Measurements from ENCODE around the gene KCNF1. TPM values are rescaled to one million over a fixed set of nuclear protein-coding genes. Genes with fewer than 3 reads are reported as not detected.

The KCNF1 gene
- total RNA-seq, 4 donors from 2014 or later: not detected

DNA sequence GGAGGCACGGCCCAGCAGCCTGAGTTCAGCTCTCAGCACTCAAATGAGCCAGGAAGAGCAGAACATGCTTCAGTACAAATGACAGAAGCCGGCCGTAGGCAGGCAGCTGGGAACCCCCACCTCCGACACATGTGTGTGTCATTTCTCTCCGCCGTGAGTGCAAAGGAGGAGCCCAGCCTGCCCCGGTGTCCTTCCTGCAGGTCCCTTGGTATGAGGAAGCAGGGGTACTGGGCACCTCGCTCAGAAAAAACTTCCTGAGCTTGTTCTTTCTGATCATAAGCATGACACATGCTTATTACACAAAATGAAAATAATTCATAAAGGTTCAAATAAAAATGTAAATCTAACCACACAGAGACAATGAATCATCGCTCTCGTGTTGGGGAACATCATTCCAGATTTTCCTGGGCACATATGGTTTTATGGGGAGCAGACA, 35.3 kb downstream of the KCNF1 start:
- no peak overlapping the region for H3K4me3 ChIP-seq (ENCODE audit: low read depth, poor library complexity, severe bottlenecking)
- DNase-seq (ENCODE audit: low spot score in 2 of 2): no peak
- intact Hi-C loops (cut with DNase I; ENCODE audit: low total_unique reads): no loop called here
- 48 to 53% methylated on average over 10 of the region's 10 CpGs for WGBS, 2 donors
- no peak for TF ChIP-seq POLR2A (IDR thresholded peaks at IDR 0.05)
- TF ChIP-seq, protein P1, sequence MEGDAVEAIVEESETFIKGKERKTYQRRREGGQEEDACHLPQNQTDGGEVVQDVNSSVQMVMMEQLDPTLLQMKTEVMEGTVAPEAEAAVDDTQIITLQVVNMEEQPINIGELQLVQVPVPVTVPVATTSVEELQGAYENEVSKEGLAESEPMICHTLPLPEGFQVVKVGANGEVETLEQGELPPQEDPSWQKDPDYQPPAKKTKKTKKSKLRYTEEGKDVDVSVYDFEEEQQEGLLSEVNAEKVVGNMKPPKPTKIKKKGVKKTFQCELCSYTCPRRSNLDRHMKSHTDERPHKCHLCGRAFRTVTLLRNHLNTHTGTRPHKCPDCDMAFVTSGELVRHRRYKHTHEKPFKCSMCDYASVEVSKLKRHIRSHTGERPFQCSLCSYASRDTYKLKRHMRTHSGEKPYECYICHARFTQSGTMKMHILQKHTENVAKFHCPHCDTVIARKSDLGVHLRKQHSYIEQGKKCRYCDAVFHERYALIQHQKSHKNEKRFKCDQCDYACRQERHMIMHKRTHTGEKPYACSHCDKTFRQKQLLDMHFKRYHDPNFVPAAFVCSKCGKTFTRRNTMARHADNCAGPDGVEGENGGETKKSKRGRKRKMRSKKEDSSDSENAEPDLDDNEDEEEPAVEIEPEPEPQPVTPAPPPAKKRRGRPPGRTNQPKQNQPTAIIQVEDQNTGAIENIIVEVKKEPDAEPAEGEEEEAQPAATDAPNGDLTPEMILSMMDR (IDR thresholded peaks at IDR 0.05): no peak

DNA sequence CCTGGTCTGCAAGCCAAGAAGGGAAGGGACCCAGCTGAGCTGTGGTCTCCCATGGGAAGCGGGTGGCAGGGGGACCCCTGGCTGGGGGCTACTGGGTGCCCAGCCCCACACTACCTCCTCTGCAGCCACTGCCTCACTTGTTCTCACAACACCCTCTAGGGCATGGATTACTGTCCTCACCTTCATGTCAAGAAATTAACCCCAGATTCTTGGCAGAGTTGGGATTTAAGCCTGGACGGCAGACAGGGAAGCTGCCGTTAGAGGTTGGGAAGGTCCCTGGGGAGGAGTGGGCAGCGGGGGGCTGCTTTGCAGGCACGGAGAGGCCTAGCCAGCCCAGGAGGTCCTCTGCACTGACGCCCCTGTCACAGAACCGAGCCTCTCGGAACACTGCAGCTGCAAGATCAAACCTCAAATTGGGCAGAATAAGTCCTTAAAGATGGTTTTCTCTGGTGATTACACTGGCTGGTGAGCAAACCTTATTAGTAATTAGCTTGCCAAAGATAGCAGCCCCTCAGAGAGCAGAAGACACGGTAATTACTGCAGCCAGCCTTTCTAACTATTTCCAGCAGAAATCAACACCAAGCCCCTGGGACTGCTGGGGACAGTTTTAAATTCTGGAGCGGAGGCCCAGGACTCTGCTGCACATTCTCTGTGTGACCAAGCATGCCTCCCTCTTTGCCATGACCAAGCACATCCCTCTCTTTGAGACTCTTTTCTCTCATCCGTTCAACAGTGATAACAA, 35.9 kb downstream of the KCNF1 start:
- 66 to 69% methylated on average over 11 of the region's 11 CpGs for WGBS, 2 donors
- DNase-seq (ENCODE audit: low spot score in 2 of 2): no peak
- intact Hi-C loops (cut with DNase I; ENCODE audit: low total_unique reads): no loop called here
- no peak overlapping the region for H3K4me3 ChIP-seq (ENCODE audit: low read depth, poor library complexity, severe bottlenecking)
- TF ChIP-seq POLR2A (IDR thresholded peaks at IDR 0.05): no peak

- 88 to 91% methylated on average over 7 of the region's 7 CpGs for WGBS, 2 donors
- intact Hi-C loops (cut with DNase I; ENCODE audit: low total_unique reads): no loop called here
- no peak for DNase-seq (ENCODE audit: low spot score in 2 of 2)
- TF ChIP-seq, protein P1 (IDR thresholded peaks at IDR 0.05): no peak
- TF ChIP-seq POLR2A (IDR thresholded peaks at IDR 0.05): no peak
- H3K4me3 ChIP-seq (ENCODE audit: low read depth, poor library complexity, severe bottlenecking): no peak overlapping the region
Measured at GRCh38 chr2:10948188-10948564, 36.4 kb downstream of the KCNF1 start.

GRCh38 chr2:10948606-10949230, 37.0 kb downstream of the KCNF1 start:
- TF ChIP-seq POLR2A (IDR thresholded peaks at IDR 0.05): no peak
- TF ChIP-seq, protein P1 (IDR thresholded peaks at IDR 0.05): no peak
- 90% methylated on average over 15 of the region's 15 CpGs for WGBS, 2 donors
- DNase-seq (ENCODE audit: low spot score in 2 of 2): no peak
- intact Hi-C loops (cut with DNase I; ENCODE audit: low total_unique reads): no loop called here
- no peak overlapping the region for H3K4me3 ChIP-seq (ENCODE audit: low read depth, poor library complexity, severe bottlenecking)

GRCh38 chr2:10949835-10950234, 38.1 kb downstream of the KCNF1 start:
- no peak for DNase-seq (ENCODE audit: low spot score in 2 of 2)
- no peak for TF ChIP-seq POLR2A (IDR thresholded peaks at IDR 0.05)
- TF ChIP-seq, protein P1 (IDR thresholded peaks at IDR 0.05): no peak
- H3K4me3 ChIP-seq (ENCODE audit: low read depth, poor library complexity, severe bottlenecking): no peak overlapping the region
- intact Hi-C loops (cut with DNase I; ENCODE audit: low total_unique reads): no loop called here
- 64 to 78% methylated on average over 1 of the region's 1 CpG for WGBS, 2 donors

DNA sequence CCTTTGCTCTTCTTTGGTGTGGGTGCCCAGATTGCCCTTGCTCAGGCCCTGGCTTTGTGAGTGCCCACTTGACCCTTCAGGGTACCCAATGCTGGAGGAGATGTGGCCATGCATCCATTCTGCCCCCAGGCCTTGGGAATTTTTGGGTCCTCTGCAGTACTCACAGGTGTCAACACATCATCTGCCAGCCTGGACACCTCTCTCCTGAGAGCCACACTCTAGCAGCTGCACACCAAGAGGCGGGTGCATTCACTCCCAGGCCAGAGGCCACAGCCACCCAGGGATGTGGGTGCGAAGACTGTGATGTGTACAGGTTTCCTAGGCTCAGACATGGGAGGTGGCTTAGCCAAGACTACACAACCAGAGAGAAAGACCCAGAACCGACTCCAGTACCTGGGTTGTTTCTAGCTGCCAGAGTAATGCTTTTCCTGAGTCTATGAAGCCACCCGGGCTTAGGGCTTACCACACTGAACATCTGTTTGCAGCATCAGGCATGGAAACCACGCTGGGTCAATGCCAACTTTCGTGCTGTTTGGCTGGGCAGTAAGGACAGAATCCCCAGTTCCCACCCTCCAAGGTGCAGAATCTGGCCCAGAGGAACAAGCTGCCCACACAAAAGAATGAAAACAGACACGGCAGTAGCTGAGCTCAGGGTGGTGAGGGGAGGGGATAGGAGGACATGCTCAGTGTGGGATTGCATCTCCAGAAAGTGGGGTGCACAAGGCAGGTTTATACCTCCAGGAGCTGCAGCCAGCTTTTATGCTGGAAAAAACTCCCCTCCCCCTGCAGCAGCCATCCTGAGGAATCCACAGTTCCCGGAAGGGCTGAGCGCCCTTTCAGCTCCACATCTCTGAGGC, 40.1 kb downstream of the KCNF1 start:
- H3K4me3 ChIP-seq (ENCODE audit: low read depth, poor library complexity, severe bottlenecking): no peak overlapping the region
- DNase-seq (ENCODE audit: low spot score in 2 of 2): no peak
- intact Hi-C loops (cut with DNase I; ENCODE audit: low total_unique reads): no loop called here
- 56 to 57% methylated on average over 9 of the region's 9 CpGs for WGBS, 2 donors
- TF ChIP-seq, protein P1 (IDR thresholded peaks at IDR 0.05): no peak
- TF ChIP-seq POLR2A (IDR thresholded peaks at IDR 0.05): no peak
